CD14-positive monocyte (primary cell): ENCODE measurements around the gene KCNMA1. TPM values are rescaled to one million over a fixed set of nuclear protein-coding genes. Genes with fewer than 3 reads are reported as not detected.

Experiments
- DNase-seq, 3 donors: peaks; one replicate each; pipeline ENCODE4 v3.0.0-alpha.2; 2011 to 2022
- H2AFZ ChIP-seq: 2 replicates; pipeline ENCODE4 v1.6.0; 2012; ENCODE audit warnings: mild to moderate bottlenecking, low read depth, low read length, inconsistent platforms; ENCODE audit not compliant: insufficient read depth, poor library complexity, severe bottlenecking
- H3K27ac ChIP-seq, 2 donors: 1 replicate in 1 of 2; 2 replicates in 1 of 2; pipeline ENCODE4 v1.5.1; 2012 to 2013; ENCODE audit warnings: low read length in 2 of 2, control low read depth in 1 of 2, inconsistent platforms in 1 of 2, low read depth in 1 of 2, mild to moderate bottlenecking in 1 of 2
- H3K27me3 ChIP-seq, 2 donors: one replicate each; pipeline versions ENCODE4 v1.6.0 to v1.6.1; 2011 to 2013; ENCODE audit warnings: low read length in 2 of 2; ENCODE audit not compliant: control insufficient read depth in 2 of 2, insufficient read depth in 2 of 2
- H3K36me3 ChIP-seq, 2 donors: replicated peaks in 1 of 2; 1 replicate in 1 of 2; 2 replicates in 1 of 2; pipeline versions ENCODE4 v1.5.1 to v1.6.1; 2012 to 2013; ENCODE audit warnings: low read length in 2 of 2, control low read depth in 1 of 2, inconsistent platforms in 1 of 2, mild to moderate bottlenecking in 1 of 2; ENCODE audit not compliant: insufficient read depth in 2 of 2, control insufficient read depth in 1 of 2
- H3K4me1 ChIP-seq, 2 donors: 1 replicate in 1 of 2; 2 replicates in 1 of 2; pipeline versions ENCODE4 v1.5.1 to v1.6.1; 2012 to 2013; ENCODE audit warnings: low read length in 2 of 2, control low read depth in 1 of 2, inconsistent platforms in 1 of 2, mild to moderate bottlenecking in 1 of 2, moderate library complexity in 1 of 2; ENCODE audit not compliant: insufficient read depth in 2 of 2, control insufficient read depth in 1 of 2
- H3K4me2 ChIP-seq: replicated peaks from 2 replicates; pipeline ENCODE3; 2012; ENCODE audit warnings: low read length, moderate library complexity, mild to moderate bottlenecking; ENCODE audit not compliant: poor library complexity, severe bottlenecking; ENCODE audit errors: extremely low read depth
- H3K4me3 ChIP-seq, 3 experiments: fragments of 200-600 bp in 1 of 3; sonication (generic) in 1 of 3; replicated peaks in 1 of 3; 1 replicate in 2 of 3; 2 replicates in 1 of 3; pipeline ENCODE4 v1.5.1; 2011 to 2013; ENCODE audit warnings: low read length in 3 of 3, mild to moderate bottlenecking in 3 of 3, control low read depth in 2 of 3, low read depth in 2 of 3, inconsistent platforms in 1 of 3, moderate library complexity in 1 of 3
- H3K79me2 ChIP-seq: 2 replicates; pipeline ENCODE4 v1.6.0; 2012; ENCODE audit warnings: mild to moderate bottlenecking, control low read depth, inconsistent platforms, low read length, moderate library complexity; ENCODE audit not compliant: insufficient read depth
- H3K9ac ChIP-seq: 2 replicates; pipeline ENCODE4 v1.6.0; 2017; ENCODE audit warnings: low read length, mild to moderate bottlenecking; ENCODE audit not compliant: insufficient read depth, poor library complexity, severe bottlenecking
- H3K9me3 ChIP-seq, 2 donors: replicated peaks in 1 of 2; 1 replicate in 1 of 2; 2 replicates in 1 of 2; pipeline versions ENCODE4 v1.5.1 to v1.6.1; 2012 to 2013; ENCODE audit warnings: low read length in 2 of 2, control low read depth in 1 of 2; ENCODE audit not compliant: control insufficient read depth in 1 of 2, insufficient read depth in 1 of 2
- H4K20me1 ChIP-seq: 2 replicates; pipeline ENCODE4 v1.6.0; 2012; ENCODE audit warnings: mild to moderate bottlenecking, low read length, control low read depth, moderate library complexity; ENCODE audit not compliant: insufficient read depth
- H3K27ac Mint-ChIP-seq, 7 donors: one replicate each; pipeline ENCODE4 v1.8.0; 2020; ENCODE audit warnings: mild to moderate bottlenecking in 7 of 7, mixed read lengths in 7 of 7, moderate library complexity in 6 of 7, inconsistent platforms in 2 of 7
- H3K27me3 Mint-ChIP-seq, 3 donors: one replicate each; pipeline ENCODE4 v1.8.0; 2021 to 2022; ENCODE audit warnings: low read depth in 3 of 3, mild to moderate bottlenecking in 3 of 3, mixed read lengths in 3 of 3, moderate library complexity in 3 of 3, inconsistent platforms in 1 of 3
- H3K36me3 Mint-ChIP-seq, 2 donors: one replicate each; pipeline ENCODE4 v1.8.0; 2020; ENCODE audit warnings: mixed read lengths in 2 of 2, inconsistent platforms in 1 of 2, mild to moderate bottlenecking in 1 of 2
- H3K4me1 Mint-ChIP-seq: one replicate; pipeline ENCODE4 v1.8.0; 2020; ENCODE audit warnings: mild to moderate bottlenecking, mixed read lengths
- H3K4me3 Mint-ChIP-seq, 2 donors: one replicate each; pipeline ENCODE4 v1.8.0; 2020; ENCODE audit warnings: mild to moderate bottlenecking in 2 of 2, mixed read lengths in 2 of 2, moderate library complexity in 1 of 2
- H3K9me3 Mint-ChIP-seq, 7 donors: one replicate each; pipeline ENCODE4 v1.8.0; 2020 to 2022; ENCODE audit warnings: mixed read lengths in 7 of 7, mild to moderate bottlenecking in 6 of 7, moderate library complexity in 6 of 7, inconsistent platforms in 2 of 7
- CTCF ChIP-seq: fragments of 200-600 bp; IDR thresholded peaks from one replicate; pipeline ENCODE4 v1.8.0; 2022; ENCODE audit warnings: antibody characterized with exemption, mild to moderate bottlenecking
- WGBS: methylation state at CpG from one replicate; pipeline ENCODE4 v1.1.5; 2013; ENCODE audit warnings: missing lambda C conversion rate; ENCODE audit not compliant: insufficient coverage; 5-methylcytosine and 5-hydroxymethylcytosine counted together
- intact Hi-C, 2 donors: fragments of 100-400 bp; cut with micrococcal nuclease; formaldehyde crosslinking; loops; one replicate each; pipeline versions ENCODE4 v1.15.0 to v1.15.1; 2023
- polyA plus RNA-seq, 3 donors: library from polyadenylated mRNA; depleted of rRNA in 1 of 3; unstranded in 2 of 3; stranded (reverse) in 1 of 3; fragments of 300-500 nt in 2 of 3; fragments of >200 nt in 1 of 3; fragmentation: Illumina TruSeq in 2 of 3; gene quantifications; 1 replicate in 2 of 3; 2 replicates in 1 of 3; pipeline ENCODE4 v1.2.3, GENCODE V29; 2012 to 2021

The KCNMA1 gene
- polyA plus RNA-seq, 3 donors, result 0.11 to 1.0 TPM; not detected in 1

DNA sequence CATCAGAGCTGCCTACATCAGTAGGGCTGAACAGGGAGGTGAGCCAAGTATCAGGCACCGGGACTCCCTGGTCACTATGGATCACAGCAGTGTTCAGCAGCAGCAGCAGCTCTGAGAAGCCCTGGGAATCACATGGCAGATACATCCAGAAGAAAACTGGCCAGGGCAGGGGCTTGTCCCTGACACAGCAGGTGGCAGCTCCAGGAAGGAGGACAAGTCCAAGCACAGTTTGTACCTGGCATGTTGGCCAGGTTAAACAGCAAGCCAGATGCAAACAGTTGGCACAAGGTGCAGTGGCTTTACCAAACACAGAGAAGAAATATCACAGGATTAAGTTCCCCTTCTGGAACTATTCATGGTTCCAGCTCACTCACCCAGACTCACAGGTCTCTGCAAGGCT, 139.4 kb downstream of the KCNMA1 start:
- H4K20me1 ChIP-seq, result no peaks in the 10 kb centered on the region
- H3K9ac ChIP-seq, result no peak overlapping the region
- no peaks in the 10 kb centered on the region for H3K9me3 ChIP-seq
- H3K27ac ChIP-seq, result no peak overlapping the region
- H3K27me3 ChIP-seq, result no peaks in the 10 kb centered on the region
- no peak for TF ChIP-seq CTCF
- no peaks in the 10 kb centered on the region for H3K4me1 ChIP-seq
- H3K4me2 ChIP-seq, result no peak overlapping the region
- Mint-ChIP-seq H3K4me1 (no peaks in the 10 kb centered on the region), H3K27ac (no peak overlapping the region), H3K36me3 (no peaks in the 10 kb centered on the region), H3K27me3 (peaks cover 7 to 16% (median 12%) of the 10 kb centered on the region in 3 donors), H3K9me3 (peaks cover 0 to 2% (median 0%) of the 10 kb centered on the region in 7 donors), H3K4me3 (no peak overlapping the region)
- H3K79me2 ChIP-seq, result no peaks in the 10 kb centered on the region
- DNase-seq, result no peak
- H3K36me3 ChIP-seq, result no peaks in the 10 kb centered on the region
- no peak overlapping the region for H3K4me3 ChIP-seq
- WGBS, result 85% methylated on average over 1 of the region's 1 CpG
- H2AFZ ChIP-seq, result no peak overlapping the region
- intact Hi-C loops, result no loop called here

DNA sequence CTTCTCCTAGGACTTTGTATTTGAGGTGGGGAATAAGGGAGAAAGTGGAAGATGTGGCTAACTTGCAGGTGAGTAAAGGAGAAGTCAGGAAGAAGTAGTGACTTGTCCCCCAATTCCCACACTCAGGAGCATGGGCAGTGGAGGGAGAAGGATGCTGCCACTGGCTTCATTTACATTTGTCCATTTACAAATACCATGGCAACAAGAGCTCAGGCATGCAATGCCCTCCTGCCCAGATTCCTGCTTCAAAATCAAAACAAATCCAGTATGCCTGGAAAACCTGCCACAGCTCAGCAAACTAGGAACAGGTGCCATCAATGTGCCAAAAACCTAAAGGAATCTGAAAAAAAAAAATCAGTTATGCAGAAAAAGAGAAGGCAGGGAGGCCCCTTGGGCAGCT, 139.9 kb downstream of the KCNMA1 start:
- H3K27ac ChIP-seq, result no peak overlapping the region
- no peak overlapping the region for H3K4me3 ChIP-seq
- H3K36me3 Mint-ChIP-seq, result no peaks in the 10 kb centered on the region
- H3K4me3 Mint-ChIP-seq, result no peak overlapping the region
- TF ChIP-seq CTCF, result no peak
- no peak overlapping the region for H3K9ac ChIP-seq
- no peaks in the 10 kb centered on the region for H3K36me3 ChIP-seq
- no peaks in the 10 kb centered on the region for H3K4me1 Mint-ChIP-seq
- H2AFZ ChIP-seq, result no peak overlapping the region
- no peak for DNase-seq
- H3K9me3 ChIP-seq, result no peaks in the 10 kb centered on the region
- H3K27ac Mint-ChIP-seq, result no peak overlapping the region
- H4K20me1 ChIP-seq, result no peaks in the 10 kb centered on the region
- peaks cover 7 to 16% (median 11%) of the 10 kb centered on the region in 3 donors for H3K27me3 Mint-ChIP-seq
- no peaks in the 10 kb centered on the region for H3K27me3 ChIP-seq
- peaks cover 0 to 2% (median 0%) of the 10 kb centered on the region in 7 donors for H3K9me3 Mint-ChIP-seq
- intact Hi-C loops, result no loop called here
- no peak overlapping the region for H3K4me2 ChIP-seq
- no peaks in the 10 kb centered on the region for H3K79me2 ChIP-seq
- no peaks in the 10 kb centered on the region for H3K4me1 ChIP-seq
